Measurements from ENCODE around the gene TRPM5.

- no peak for TF ChIP-seq EZH2 (IDR thresholded peaks at IDR 0.05; ENCODE audit: borderline replicate concordance, insufficient read depth, low read depth, low read length, poor library complexity, severe bottlenecking)
- TF ChIP-seq, protein P1, sequence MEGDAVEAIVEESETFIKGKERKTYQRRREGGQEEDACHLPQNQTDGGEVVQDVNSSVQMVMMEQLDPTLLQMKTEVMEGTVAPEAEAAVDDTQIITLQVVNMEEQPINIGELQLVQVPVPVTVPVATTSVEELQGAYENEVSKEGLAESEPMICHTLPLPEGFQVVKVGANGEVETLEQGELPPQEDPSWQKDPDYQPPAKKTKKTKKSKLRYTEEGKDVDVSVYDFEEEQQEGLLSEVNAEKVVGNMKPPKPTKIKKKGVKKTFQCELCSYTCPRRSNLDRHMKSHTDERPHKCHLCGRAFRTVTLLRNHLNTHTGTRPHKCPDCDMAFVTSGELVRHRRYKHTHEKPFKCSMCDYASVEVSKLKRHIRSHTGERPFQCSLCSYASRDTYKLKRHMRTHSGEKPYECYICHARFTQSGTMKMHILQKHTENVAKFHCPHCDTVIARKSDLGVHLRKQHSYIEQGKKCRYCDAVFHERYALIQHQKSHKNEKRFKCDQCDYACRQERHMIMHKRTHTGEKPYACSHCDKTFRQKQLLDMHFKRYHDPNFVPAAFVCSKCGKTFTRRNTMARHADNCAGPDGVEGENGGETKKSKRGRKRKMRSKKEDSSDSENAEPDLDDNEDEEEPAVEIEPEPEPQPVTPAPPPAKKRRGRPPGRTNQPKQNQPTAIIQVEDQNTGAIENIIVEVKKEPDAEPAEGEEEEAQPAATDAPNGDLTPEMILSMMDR (IDR thresholded peaks at IDR 0.05) = no peak
Measured at GRCh38 chr11:2462543-2462985, 18.2 kb upstream of the TRPM5 start.
